Activated CD4-positive, alpha-beta T cell treated with anti-CD3 and anti-CD28 coated beads, Interleukin-10, Interleukin-2, amounts not matched to agents 100 ng/mL and 50 ng/mL, durations not matched to agents 16 hours and 8 hours (primary cell): ENCODE results near the gene MSRB1.
"Not testable (repeated sequence)": the region's sequence is repeated elsewhere in the genome, so short reads cannot be mapped to it uniquely, and the experiment has no call there.

Experiments
- DNase-seq: peaks from one replicate; pipeline ENCODE4 v3.0.0-alpha.2; 2020

Gene MSRB1

DNA sequence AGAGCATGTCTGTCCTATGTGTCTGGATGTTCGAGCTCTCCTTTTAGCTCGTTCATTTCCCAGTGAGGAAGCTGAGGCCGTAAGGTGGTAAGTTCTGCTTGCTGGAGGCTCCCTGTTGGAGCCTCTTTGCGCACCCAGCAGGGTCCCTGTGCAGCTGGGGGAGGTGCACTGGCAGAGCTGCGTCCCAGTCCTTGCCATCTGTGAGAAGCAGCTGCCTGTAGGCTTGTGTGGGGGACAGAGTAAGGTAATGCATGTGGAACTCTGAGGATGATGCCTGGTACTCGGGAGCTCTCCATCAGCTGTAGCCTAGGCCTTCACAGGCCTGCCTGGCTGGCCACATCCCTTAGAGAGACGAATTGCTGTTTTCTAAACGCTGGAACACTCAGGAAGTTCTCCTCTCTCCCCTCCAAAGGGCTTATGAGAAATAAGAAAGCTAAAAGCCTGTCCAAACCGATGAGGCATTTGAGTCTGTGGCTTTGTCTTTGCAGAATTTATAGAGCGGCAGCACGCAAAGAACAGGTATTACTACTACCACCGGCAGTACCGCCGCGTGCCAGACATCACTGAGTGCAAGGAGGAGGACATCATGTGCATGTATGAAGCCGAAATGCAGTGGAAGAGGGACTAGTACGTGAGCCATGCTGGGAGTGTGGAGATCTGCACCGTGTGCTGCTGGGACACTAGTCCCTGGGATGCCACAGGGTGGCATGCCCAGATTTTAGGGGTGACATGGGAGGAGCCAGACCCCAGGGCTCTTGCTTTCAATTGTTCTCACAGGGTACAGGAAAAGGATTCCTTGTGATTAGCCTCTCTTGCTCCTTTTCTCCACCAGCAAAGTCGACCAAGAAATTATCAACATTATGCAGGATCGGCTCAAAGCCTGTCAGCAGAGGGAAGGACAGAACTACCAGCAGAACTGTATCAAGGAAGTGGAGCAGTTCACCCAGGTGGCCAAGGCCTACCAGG lies 17.9 kb upstream of the MSRB1 start:
- peak; percentile 76 for DNase-seq

- DNase-seq: peak; percentile 96
Measured at GRCh38 chr16:1959269-1960039, 16.5 kb upstream of the MSRB1 start, which contains the start of gene NDUFB10. Gene NDUFB10, plus strand, starts transcription at chr16:1959538. Its CDS starts 87 bp downstream, at chr16:1959625.

- no peak for DNase-seq
Measured at GRCh38 chr16:1958715-1959268, 15.8 kb upstream of the MSRB1 start.

GRCh38 chr16:1958143-1958491 lies 15.1 kb upstream of the MSRB1 start:
- not testable (repeated sequence) for DNase-seq

- DNase-seq: not testable (repeated sequence)
Measured at GRCh38 chr16:1957434-1958142, 14.6 kb upstream of the MSRB1 start.

GRCh38 chr16:1953734-1954133 lies 10.7 kb upstream of the MSRB1 start:
- DNase-seq: no peak

DNA sequence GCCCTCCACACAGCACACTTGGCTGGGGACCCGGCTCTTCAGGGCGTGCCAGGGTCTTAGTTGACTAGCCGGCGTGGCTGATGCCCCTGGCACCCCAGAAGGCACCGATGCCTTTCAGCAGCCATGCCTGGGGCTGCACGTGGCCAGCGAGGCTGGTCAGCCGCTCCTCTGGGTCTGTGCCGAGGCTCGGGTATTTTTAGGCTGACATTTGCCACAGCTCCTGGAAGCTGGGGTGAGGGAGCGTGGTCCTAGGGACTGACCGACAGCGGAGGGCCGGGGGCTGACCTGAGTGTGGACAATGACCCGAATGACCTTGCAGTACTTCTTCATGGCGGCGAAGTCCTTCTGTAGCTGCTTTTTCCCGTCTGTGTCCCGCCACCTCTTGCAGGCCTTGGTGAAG lies 7.6 kb upstream of the MSRB1 start:
- no peak for DNase-seq

DNA sequence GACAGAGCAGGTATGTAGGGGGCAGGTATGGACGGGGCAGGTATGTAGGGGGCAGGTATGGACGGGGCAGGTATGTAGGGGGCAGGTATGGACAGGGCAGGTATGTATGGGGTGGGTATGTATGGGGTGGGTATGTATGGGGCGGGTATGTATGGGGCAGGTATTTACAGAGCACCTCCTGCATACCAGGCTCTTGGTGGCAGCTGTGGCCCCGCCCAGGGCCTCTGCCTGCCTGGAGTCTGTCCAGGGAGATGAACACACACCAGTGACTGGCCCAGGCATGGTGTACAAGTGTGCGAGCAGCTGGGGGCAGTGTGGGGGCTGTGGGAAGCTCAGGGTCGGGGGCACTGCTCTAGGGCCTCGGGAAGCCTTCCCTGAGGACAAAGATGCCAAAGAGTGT lies 7.0 kb upstream of the MSRB1 start:
- no peak for DNase-seq

GRCh38 chr16:1949507-1949906 lies 6.5 kb upstream of the MSRB1 start:
- DNase-seq: no peak

- DNase-seq: no peak
Measured at GRCh38 chr16:1947369-1947670, 4.3 kb upstream of the MSRB1 start.

- DNase-seq: no peak
Measured at GRCh38 chr16:1946495-1947368, 3.7 kb upstream of the MSRB1 start.

- DNase-seq: no peak
Measured at GRCh38 chr16:1945559-1946391, 2.8 kb upstream of the MSRB1 start.

- DNase-seq: no peak
Measured at GRCh38 chr16:1944612-1945199, 1.7 kb upstream of the MSRB1 start.

- peak; percentile 45 for DNase-seq
Measured at GRCh38 chr16:1942047-1942809, 771 bp downstream of the MSRB1 start.

DNA sequence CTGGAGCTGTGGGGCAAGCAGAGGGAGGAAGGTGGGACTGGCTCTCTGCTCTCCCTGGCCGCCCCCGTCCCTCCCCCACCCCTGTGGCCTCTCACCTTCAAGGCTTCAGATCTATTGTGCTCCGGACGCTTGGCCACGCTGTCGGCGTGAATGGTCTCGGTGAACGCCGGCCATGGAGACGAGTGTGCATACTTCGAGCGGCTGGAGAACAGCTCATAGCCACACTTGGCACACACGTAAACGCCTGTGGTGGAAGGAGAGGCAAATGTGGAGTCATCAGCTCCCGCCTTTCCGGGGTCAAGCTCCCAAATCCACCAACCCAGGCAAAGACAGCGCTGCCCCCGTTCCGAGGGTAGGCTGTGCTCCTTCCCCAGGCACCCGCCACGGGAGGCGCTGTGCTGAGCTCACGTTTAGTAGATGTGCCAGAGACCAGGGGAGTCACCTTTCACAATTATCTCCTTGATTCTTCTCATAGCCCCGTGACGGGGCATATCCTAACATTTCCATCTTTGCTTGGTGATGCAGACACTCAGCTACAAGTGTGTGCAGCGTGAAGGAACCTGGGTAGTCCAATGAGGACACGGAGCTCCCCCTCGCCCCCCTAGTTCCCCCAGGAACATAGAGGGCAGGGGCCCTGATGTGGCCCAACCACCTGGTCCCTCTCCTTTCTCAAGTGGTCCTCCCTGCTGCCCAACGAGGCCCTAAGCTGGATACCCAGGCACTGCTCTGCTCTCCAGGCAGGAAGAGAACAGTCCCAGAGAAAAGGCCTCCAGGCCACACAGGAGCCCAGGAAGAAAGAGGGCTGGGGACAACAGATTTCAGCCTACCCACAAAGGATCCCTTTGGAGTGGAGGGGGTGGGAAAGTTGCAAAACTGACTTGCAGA lies 1.6 kb downstream of the MSRB1 start:
- no peak for DNase-seq

DNA sequence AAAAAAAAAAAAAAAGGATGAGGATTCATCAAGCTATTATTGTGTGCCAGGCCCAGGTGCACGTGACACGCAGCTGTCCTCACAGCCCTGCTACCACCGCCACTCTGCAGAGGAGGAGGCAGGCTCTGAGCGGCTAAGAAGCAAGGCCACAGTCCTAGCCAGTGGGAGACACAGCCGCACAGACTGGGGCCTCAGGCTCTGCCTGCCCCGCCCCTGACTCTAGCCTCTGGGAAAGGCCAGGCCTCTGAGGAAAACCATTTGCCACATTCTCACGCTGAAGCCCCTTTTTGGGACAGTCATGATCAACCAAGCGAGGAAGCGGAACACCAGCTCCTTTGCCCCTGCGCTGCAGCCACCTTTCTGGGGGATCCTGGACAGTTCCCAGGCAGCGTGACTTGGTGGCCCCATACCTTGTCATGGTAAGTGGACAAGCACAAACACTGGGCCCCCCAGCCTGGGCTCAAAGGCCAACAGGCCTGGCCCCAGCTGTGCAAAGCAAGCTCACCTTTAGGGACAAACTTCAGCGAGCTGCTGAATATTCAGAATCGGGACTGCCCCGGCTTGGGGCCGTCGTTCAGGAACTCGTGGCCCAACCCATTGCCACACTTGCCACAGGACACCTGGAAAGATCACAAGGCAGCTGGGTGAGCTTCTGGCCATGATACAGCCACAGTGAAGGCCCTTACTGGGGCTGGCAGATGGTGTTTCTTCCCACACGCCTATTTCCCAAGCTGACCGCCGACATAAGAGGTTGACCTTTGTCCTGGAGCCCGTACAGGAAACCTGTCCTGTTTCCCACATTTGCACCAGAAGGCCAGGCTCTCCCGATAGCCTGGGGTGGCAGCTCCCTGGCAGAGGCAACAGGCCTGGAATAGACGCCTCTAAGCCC lies 2.5 kb downstream of the MSRB1 start:
- no peak for DNase-seq

- DNase-seq: not testable (repeated sequence)
Measured at GRCh38 chr16:1939833-1940232, 3.2 kb downstream of the MSRB1 start.

- no peak for DNase-seq
Measured at GRCh38 chr16:1938910-1939309, 4.1 kb downstream of the MSRB1 start.
